HG02840 (cell line): ENCODE measurements around the gene LRRC70.
"Not testable (repeated sequence)": the region's sequence is repeated elsewhere in the genome, so short reads cannot be mapped to it uniquely, and the experiment has no call there.

Experiments
- ATAC-seq: cut with Tn5 transposase; IDR thresholded peaks from one replicate; pipeline ENCODE4 v1.9.1; 2021; ENCODE audit warnings: mild to moderate bottlenecking, moderate library complexity, moderate number of reproducible peaks; ENCODE audit not compliant: unreplicated experiment, low FRiP score

The LRRC70 gene

GRCh38 chr5:62578540-62578939 is at the start of gene LRRC70:
LRRC70 (plus strand) TSS chr5:62578819; CDS start chr5:62579439, 620 bp downstream.
- peak; percentile 67 for ATAC-seq

- ATAC-seq = no peak
These were observed 45.0 kb upstream of the LRRC70 start for GRCh38 chr5:62533597-62533996.

- ATAC-seq = no peak
These were observed 44.0 kb upstream of the LRRC70 start for GRCh38 chr5:62534461-62535236.

- ATAC-seq = no peak
These were observed 42.4 kb upstream of the LRRC70 start for GRCh38 chr5:62536232-62536631.

GRCh38 chr5:62536783-62537182 is 41.8 kb upstream of the LRRC70 start:
- no peak for ATAC-seq

GRCh38 chr5:62538017-62538942 is 40.3 kb upstream of the LRRC70 start:
- ATAC-seq = no peak

- no peak for ATAC-seq
These were observed 35.9 kb upstream of the LRRC70 start for GRCh38 chr5:62542720-62543119.

- ATAC-seq = no peak
These were observed 30.5 kb upstream of the LRRC70 start for GRCh38 chr5:62547945-62548630.

- no peak for ATAC-seq
These were observed 28.5 kb upstream of the LRRC70 start for GRCh38 chr5:62550103-62550502.

- ATAC-seq = no peak
These were observed 22.7 kb upstream of the LRRC70 start for GRCh38 chr5:62555930-62556329.

- ATAC-seq = no peak
These were observed 19.7 kb upstream of the LRRC70 start for GRCh38 chr5:62558941-62559340.

- no peak for ATAC-seq
These were observed 17.8 kb upstream of the LRRC70 start for GRCh38 chr5:62560786-62561185.

- no peak for ATAC-seq
These were observed 16.7 kb upstream of the LRRC70 start for GRCh38 chr5:62561896-62562295.

GRCh38 chr5:62562867-62563266 is 15.8 kb upstream of the LRRC70 start:
- ATAC-seq = no peak

GRCh38 chr5:62564101-62564500 is 14.5 kb upstream of the LRRC70 start:
- ATAC-seq = no peak

- ATAC-seq = not testable (repeated sequence)
These were observed 12.9 kb upstream of the LRRC70 start for GRCh38 chr5:62565740-62566139.

GRCh38 chr5:62568143-62568542 is 10.5 kb upstream of the LRRC70 start:
- ATAC-seq = no peak

GRCh38 chr5:62568800-62569432 is 9.7 kb upstream of the LRRC70 start:
- ATAC-seq = no peak

GRCh38 chr5:62569470-62569869 is 9.1 kb upstream of the LRRC70 start:
- ATAC-seq = no peak

GRCh38 chr5:62572918-62573514 is 5.6 kb upstream of the LRRC70 start:
- ATAC-seq = no peak
